HCT116 (cell line): ENCODE measurements around the gene CTDNEP1. TPM values are rescaled to one million over a fixed set of nuclear protein-coding genes. Genes with fewer than 3 reads are reported as not detected.

Source experiments
- ATAC-seq: fragments of 200-7000 bp; cut with Tn5 transposase; 2 replicates; pipeline ENCODE4 v1.9.1; 2020; ENCODE audit warnings: mild to moderate bottlenecking, moderate library complexity
- BruUV-seq: library from RNA; stranded (reverse); fragments of 400-500 nt; replicated peaks from 2 replicates; lab custom pipeline; 2021; lab: Mats Ljungman, UMichigan
- CTCF ChIA-PET: fragments of 300-600 bp; sonication (Branson Sonifier 250); formaldehyde crosslinking; loops from one replicate; lab custom pipeline; 2021; ENCODE audit warnings: antibody characterized with exemption; lab: Charles Lee
- POLR2A ChIA-PET: fragments of 300-600, 350-600 bp; sonication (Branson Sonifier 250); formaldehyde crosslinking; loops from one replicate; lab custom pipeline; 2021; ENCODE audit warnings: antibody characterized with exemption; lab: Charles Lee
- RAD21 ChIA-PET, 2 experiments: fragments of 300-600 bp; sonication (Branson Sonifier 250); formaldehyde crosslinking; loops; one replicate each; lab custom pipeline; 2023; ENCODE audit warnings: low total read pairs in 2 of 2; ENCODE audit not compliant: uncharacterized antibody in 2 of 2, unreplicated experiment in 2 of 2, low non-redundant PET in 1 of 2; lab: Charles Lee
- DNase-seq: peaks from one replicate; pipeline ENCODE4 v3.0.0-alpha.2; 2010; ENCODE audit warnings: low read depth, low spot score
- H2AFZ ChIP-seq: fragments of 200-600 bp; shearing (Covaris generic), sonication (generic); 2 replicates; pipeline ENCODE4 v1.6.1; 2017; ENCODE audit warnings: low read depth, mixed run types, mixed read lengths, antibody characterized with exemption, low read length; ENCODE audit not compliant: poor library complexity, severe bottlenecking
- H3K27ac ChIP-seq: 2 replicates; pipeline ENCODE4 v1.5.1; 2012; ENCODE audit warnings: low read depth, low read length
- H3K27me3 ChIP-seq: fragments of 200-600 bp; sonication (generic); 2 replicates; pipeline ENCODE4 v1.6.1; 2016; ENCODE audit warnings: mixed run types, low read length, mixed read lengths; ENCODE audit not compliant: insufficient read depth
- H3K36me3 ChIP-seq, 2 experiments: fragments of 200-500 bp in 1 of 2; fragments of 200-600 bp in 1 of 2; sonication (Bioruptor generic) in 1 of 2; sonication (generic) in 1 of 2; 2 replicates each; pipeline versions ENCODE4 v1.5.1 to v1.6.1; 2014 to 2016; ENCODE audit warnings: low read length in 2 of 2, inconsistent platforms in 1 of 2, mixed read lengths in 1 of 2, mixed run types in 1 of 2; ENCODE audit not compliant: insufficient read depth in 2 of 2, control insufficient read depth in 1 of 2
- H3K4me1 ChIP-seq, 2 experiments: fragments of 200-600 bp in 1 of 2; sonication (generic) in 1 of 2; 2 replicates each; pipeline versions ENCODE4 v1.5.1 to v1.6.1; 2012 to 2017; ENCODE audit warnings: low read length in 2 of 2, inconsistent platforms in 1 of 2, mild to moderate bottlenecking in 1 of 2, mixed read lengths in 1 of 2, mixed run types in 1 of 2, moderate library complexity in 1 of 2; ENCODE audit not compliant: insufficient read depth in 2 of 2, control insufficient read depth in 1 of 2
- H3K4me2 ChIP-seq: fragments of 200-600 bp; sonication (generic); 2 replicates; pipeline ENCODE4 v1.6.1; 2017; ENCODE audit warnings: mixed run types, low read length, mixed read lengths
- H3K4me3 ChIP-seq, 2 experiments: fragments of 200-600 bp in 1 of 2; sonication (generic) in 1 of 2; replicated peaks in 1 of 2; 2 replicates each; pipeline ENCODE4 v1.5.1; 2011 to 2016; ENCODE audit warnings: low read length in 2 of 2, control low read depth in 1 of 2, low read depth in 1 of 2, mild to moderate bottlenecking in 1 of 2, mixed read lengths in 1 of 2, mixed run types in 1 of 2
- H3K79me2 ChIP-seq: fragments of 200-600 bp; sonication (generic); 2 replicates; pipeline ENCODE4 v1.6.1; 2017; ENCODE audit warnings: mild to moderate bottlenecking, mixed run types, low read length, moderate library complexity, mixed read lengths; ENCODE audit not compliant: insufficient read depth
- H3K9ac ChIP-seq: fragments of 200-600 bp; sonication (generic); 2 replicates; pipeline ENCODE4 v1.6.1; 2016; ENCODE audit warnings: low read length, mixed read lengths
- H3K9me2 ChIP-seq: fragments of 200-600 bp; sonication (generic), shearing (Covaris generic); 2 replicates; pipeline ENCODE4 v1.6.1; 2017; ENCODE audit warnings: mixed run types, mild to moderate bottlenecking, moderate library complexity; ENCODE audit not compliant: insufficient read depth
- H3K9me3 ChIP-seq, 2 experiments: fragments of 200-500 bp in 1 of 2; fragments of 200-600 bp in 1 of 2; sonication (Bioruptor generic) in 1 of 2; sonication (generic) in 1 of 2; 2 replicates each; pipeline ENCODE4 v1.6.1; 2014 to 2017; ENCODE audit warnings: low read length in 2 of 2, mixed read lengths in 2 of 2, inconsistent platforms in 1 of 2, low read depth in 1 of 2, mild to moderate bottlenecking in 1 of 2, mixed run types in 1 of 2, moderate library complexity in 1 of 2; ENCODE audit not compliant: control insufficient read depth in 1 of 2, insufficient read depth in 1 of 2
- H4K20me1 ChIP-seq: fragments of 200-600 bp; sonication (generic), shearing (Covaris generic); 2 replicates; pipeline ENCODE4 v1.6.1; 2017; ENCODE audit warnings: mixed run types, mild to moderate bottlenecking, moderate library complexity; ENCODE audit not compliant: insufficient read depth
- ATF3 ChIP-seq: IDR thresholded peaks from 2 replicates; pipeline ENCODE4 v1.6.1; 2012
- CBX3 ChIP-seq: IDR thresholded peaks from 2 replicates; pipeline ENCODE4 v1.6.1; 2012; ENCODE audit warnings: low read depth
- JUND ChIP-seq: IDR thresholded peaks from 2 replicates; pipeline ENCODE4 v1.6.1; 2012
- POLR2A ChIP-seq: IDR thresholded peaks from 2 replicates; pipeline ENCODE4 v1.7.0; 2011; ENCODE audit warnings: borderline replicate concordance; ENCODE audit not compliant: insufficient read depth, insufficient read length; ENCODE audit errors: extremely low read depth
- POLR2AphosphoS5 ChIP-seq: IDR thresholded peaks from 2 replicates; pipeline ENCODE4 v1.6.1; 2011; ENCODE audit warnings: mild to moderate bottlenecking, low read depth, low read length, moderate library complexity
- SIN3A ChIP-seq: IDR thresholded peaks from 2 replicates; pipeline ENCODE4 v1.6.1; 2012; ENCODE audit warnings: low read depth
- YY1 ChIP-seq: IDR thresholded peaks from 2 replicates; pipeline ENCODE4 v1.6.1; 2011; ENCODE audit warnings: low read length, low read depth, moderate library complexity, mild to moderate bottlenecking; ENCODE audit not compliant: insufficient replicate concordance; ENCODE audit errors: extremely low read depth
- ZBTB33 ChIP-seq: IDR thresholded peaks from 2 replicates; pipeline ENCODE4 v1.6.1; 2011; ENCODE audit warnings: mild to moderate bottlenecking, low read length, moderate library complexity; ENCODE audit not compliant: insufficient replicate concordance; ENCODE audit errors: extremely low read depth
- ZFX ChIP-seq: fragments of 450-650 bp; IDR thresholded peaks from 2 replicates; pipeline ENCODE4 v1.6.1; 2017
- ZNF274 ChIP-seq: fragments of 200-500 bp; sonication (Bioruptor generic); IDR thresholded peaks from 2 replicates; pipeline ENCODE4 v1.6.1; 2014; ENCODE audit warnings: mild to moderate bottlenecking, low read depth, low read length, inconsistent platforms
- intact Hi-C: fragments of 100-400 bp; cut with micrococcal nuclease; formaldehyde crosslinking; loops from 2 replicates; pipeline ENCODE4 v1.10.0; 2022
- total RNA-seq: library from RNA; stranded (reverse); gene quantifications from one replicate; pipeline ENCODE4 v1.2.1, GENCODE V29; 2021; ENCODE audit not compliant: unreplicated experiment

The CTDNEP1 gene
- total RNA-seq, 1 experiment from 2014 or later = 143 TPM

DNA sequence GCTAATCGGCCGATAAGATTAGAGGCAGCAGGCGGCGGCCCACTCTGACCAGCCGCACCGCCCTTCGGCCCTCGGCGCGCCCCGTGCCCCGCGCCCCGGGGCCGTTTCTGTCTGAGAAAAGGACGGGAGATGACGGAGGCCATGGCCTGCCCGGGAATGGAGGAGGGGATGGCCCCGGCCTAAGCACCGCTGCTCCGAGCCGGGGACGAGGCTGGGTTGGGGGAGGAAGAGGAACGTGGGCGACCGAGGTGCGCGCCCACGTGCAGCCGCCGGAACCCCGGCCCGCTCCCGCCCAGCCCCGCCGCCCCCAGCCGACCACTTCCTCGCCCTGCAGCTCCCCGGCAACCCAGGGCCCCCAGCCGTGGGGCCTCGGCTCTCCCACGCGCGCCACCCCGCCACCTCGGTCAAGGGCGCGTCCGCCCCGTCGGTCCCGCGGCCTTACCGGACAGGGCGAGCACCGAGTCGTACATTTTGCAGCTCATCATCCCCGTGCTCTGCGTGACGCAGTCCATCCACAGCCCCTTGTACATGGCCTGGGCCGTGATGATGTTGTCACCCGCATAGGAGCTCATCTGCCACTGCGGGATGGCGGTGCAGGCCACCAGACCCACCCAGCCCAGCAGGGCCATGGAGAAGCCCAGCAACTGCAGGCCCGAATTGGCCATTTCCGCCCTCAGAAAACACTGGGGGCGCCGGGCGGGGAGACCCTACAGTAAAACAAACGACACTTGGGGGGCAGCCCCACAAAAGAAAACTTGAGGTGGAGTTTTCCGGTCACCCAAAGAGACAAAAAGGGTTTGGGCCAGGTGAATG lies 10.1 kb upstream of the CTDNEP1 start:
- Histone ChIP-seq H3K4me3 (peak overlapping the region; percentile 98 to 99), H3K27me3 (no peaks in the 10 kb centered on the region), H3K9me3 (no peaks in the 10 kb centered on the region), H3K36me3 (peaks cover 9 to 25% of the 10 kb centered on the region in 2 experiments), H4K20me1 (peaks cover 5% of the 10 kb centered on the region; the same call in 1 of the 2 replicates), H3K9ac (peak overlapping the region; percentile 99), H3K9me2 (no peaks in the 10 kb centered on the region), H3K27ac (peak overlapping the region; percentile 94), H3K4me2 (peak overlapping the region; percentile 90), H3K4me1 (peaks cover 39 to 62% of the 10 kb centered on the region in 2 experiments)
- CTCF ChIA-PET = no interaction called here
- RAD21 ChIA-PET = no interaction called here
- ATAC-seq = peak; percentile 5
- BruUV-seq = TSS peak; percentile 63
- intact Hi-C loops = loop anchor here (1.0 to 10.0 kb wide), 4 partner anchors 9 to 173 kb away; partner anchors contain the start of genes ELP5, FGF11, SLC2A4 and TMEM102
- POLR2A ChIA-PET = interaction anchor here (1.1 kb wide), 2 partner anchors 24 to 71 kb away, joined by 3 to 7 read pairs; no protein-coding TSS in a partner anchor
- TF ChIP-seq ZFX = peak; percentile 68
- no peak for TF ChIP-seq CBX3
- TF ChIP-seq, all 23 proteins: peak for 1
- no peak for DNase-seq
- H3K79me2 ChIP-seq = peaks cover 54% of the 10 kb centered on the region
- no peak overlapping the region for H2AFZ ChIP-seq

DNA sequence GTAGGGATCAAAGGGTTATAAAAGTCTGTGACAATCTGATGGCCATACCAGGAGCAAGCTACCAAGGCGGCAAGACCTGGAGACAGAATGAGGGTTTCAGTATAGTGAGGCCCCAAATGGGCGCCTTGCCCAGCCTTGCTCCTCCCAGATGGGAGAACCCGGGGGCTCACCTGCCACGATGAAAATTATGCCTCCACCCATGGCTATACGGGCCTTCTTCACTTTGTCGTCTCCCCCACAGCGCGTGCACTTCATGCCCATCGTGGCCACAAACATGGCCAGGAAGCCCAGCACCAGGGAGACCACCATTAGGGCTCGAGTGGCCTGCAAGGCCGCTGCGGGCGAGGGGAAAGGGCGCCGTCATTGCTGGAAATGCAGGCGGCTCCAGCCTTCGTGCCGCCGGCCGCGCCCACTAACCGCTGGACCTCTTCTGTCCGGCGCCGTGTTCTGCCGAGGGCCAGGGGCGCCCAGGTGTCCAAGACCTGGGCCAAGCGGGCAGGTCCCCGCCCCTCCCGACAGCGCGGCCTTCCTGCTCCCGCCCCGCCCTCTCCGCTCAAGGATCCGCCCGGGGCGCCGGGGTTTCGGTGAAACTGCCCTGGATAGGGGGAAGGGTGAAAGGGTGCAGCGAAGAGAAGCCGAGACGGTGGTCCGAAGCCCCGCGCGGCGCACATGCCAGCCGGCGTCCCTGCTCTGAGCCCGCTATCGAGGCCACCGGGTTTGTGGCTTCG lies 9.3 kb upstream of the CTDNEP1 start:
- H3K9ac ChIP-seq = peak overlapping the region; percentile 99
- H3K9me3 ChIP-seq = no peaks in the 10 kb centered on the region
- H3K27ac ChIP-seq = peak overlapping the region; percentile 94
- ChIA-PET POLR2A (interaction anchor here (0.7 to 3.0 kb wide), 6 partner anchors 19 to 397 kb away, joined by 3 to 15 read pairs (median 6); partner anchors contain the start of genes ACADVL, DLG4 and GABARAP), CTCF (no interaction called here), RAD21 (no interaction called here)
- peak; percentile 48 for ATAC-seq
- H3K36me3 ChIP-seq = peaks cover 9 to 32% of the 10 kb centered on the region in 2 experiments
- no TSS peak for BruUV-seq
- H3K4me3 ChIP-seq = peak overlapping the region; percentile 98 to 99
- no peaks in the 10 kb centered on the region for H3K27me3 ChIP-seq
- peaks cover 33 to 55% of the 10 kb centered on the region in 2 experiments for H3K4me1 ChIP-seq
- no peak for TF ChIP-seq POLR2A
- no peak for TF ChIP-seq YY1
- TF ChIP-seq ZBTB33 = no peak
- peak; percentile 36; the same call in 1 of the 2 replicates for TF ChIP-seq SIN3A
- 0 out of 2 replicates have a peak, but pooled peaks have one; percentile 10 for TF ChIP-seq JUND
- no peak for TF ChIP-seq ZNF274
- peak; percentile 41; the same call in 1 of the 2 replicates for TF ChIP-seq POLR2AphosphoS5
- TF ChIP-seq ATF3 = no peak
- no peak; the same call in 1 of the 2 replicates for TF ChIP-seq ZFX
- no peak overlapping the region for H2AFZ ChIP-seq
- peaks cover 58% of the 10 kb centered on the region for H3K79me2 ChIP-seq
- H3K9me2 ChIP-seq = no peaks in the 10 kb centered on the region
- H4K20me1 ChIP-seq = peaks cover 5% of the 10 kb centered on the region; the same call in 1 of the 2 replicates
- no peak for DNase-seq
- intact Hi-C loops = loop anchor here (10.0 kb wide), 1 partner anchor 174 kb away; the partner anchor contains the start of genes FGF11 and TMEM102
- H3K4me2 ChIP-seq = peak overlapping the region; percentile 90
